HL-60 (cell line): ENCODE data around the gene EPHA2.

ENCODE experiments used
- DNase-seq, 2 experiments: peaks; one replicate each; pipeline ENCODE4 v3.0.0-alpha.2; 2010 to 2020; ENCODE audit warnings: low read depth in 1 of 2, low spot score in 1 of 2
- H3K27ac ChIP-seq: fragments of 250-450 bp; sonication (Bioruptor Pico); replicated peaks from 2 replicates; pipeline ENCODE4 v1.5.1; 2020; ENCODE audit warnings: mild to moderate bottlenecking, moderate library complexity
- H3K27me3 ChIP-seq: fragments of 250-450 bp; sonication (Bioruptor Pico); 2 replicates; pipeline ENCODE4 v1.5.1; 2021; ENCODE audit warnings: mild to moderate bottlenecking, moderate library complexity; ENCODE audit not compliant: insufficient read depth, poor library complexity, severe bottlenecking
- H3K4me3 ChIP-seq: replicated peaks from 2 replicates; pipeline ENCODE4 v1.5.1; 2011; ENCODE audit warnings: mild to moderate bottlenecking, control low read depth, low read length; ENCODE audit not compliant: insufficient read depth
- CTCF ChIP-seq: IDR thresholded peaks from one replicate; pipeline ENCODE4 v1.5.1; 2011; ENCODE audit warnings: low read length, control low read depth, inconsistent platforms; ENCODE audit not compliant: insufficient read depth
- GABPA ChIP-seq: IDR thresholded peaks from 2 replicates; pipeline ENCODE4 v1.6.1; 2012; ENCODE audit warnings: low read depth
- POLR2AphosphoS5 ChIP-seq: IDR thresholded peaks from 2 replicates; pipeline ENCODE4 v1.6.1; 2012; ENCODE audit warnings: low read depth
- REST ChIP-seq: IDR thresholded peaks from 2 replicates; pipeline ENCODE4 v1.6.1; 2012; ENCODE audit warnings: low read depth; ENCODE audit not compliant: insufficient replicate concordance
- SPI1 ChIP-seq: IDR thresholded peaks from 2 replicates; pipeline ENCODE4 v1.6.1; 2012; ENCODE audit warnings: low read depth, mild to moderate bottlenecking, borderline replicate concordance

EPHA2 gene

GRCh38 chr1:16120407-16120806, 35.5 kb downstream of the EPHA2 start:
- no peak overlapping the region for H3K27ac ChIP-seq
- no peak overlapping the region for H3K4me3 ChIP-seq
- no peak for TF ChIP-seq GABPA
- no peak for TF ChIP-seq SPI1
- TF ChIP-seq POLR2AphosphoS5, result no peak
- no peak for TF ChIP-seq REST
- no peak for TF ChIP-seq CTCF
- no peak for DNase-seq
- H3K27me3 ChIP-seq, result peaks cover 15% of the 10 kb centered on the region

GRCh38 chr1:16119926-16120325, 35.9 kb downstream of the EPHA2 start:
- no peak overlapping the region for H3K4me3 ChIP-seq
- peaks cover 15% of the 10 kb centered on the region for H3K27me3 ChIP-seq
- H3K27ac ChIP-seq, result no peak overlapping the region
- no peak for DNase-seq
- TF ChIP-seq GABPA (no peak), SPI1 (no peak), CTCF (no peak), REST (no peak), POLR2AphosphoS5 (no peak)

GRCh38 chr1:16119504-16119903, 36.4 kb downstream of the EPHA2 start:
- TF ChIP-seq POLR2AphosphoS5 (no peak), SPI1 (no peak), GABPA (no peak), REST (no peak), CTCF (no peak)
- no peak overlapping the region for H3K4me3 ChIP-seq
- no peak overlapping the region for H3K27ac ChIP-seq
- H3K27me3 ChIP-seq, result peaks cover 14% of the 10 kb centered on the region
- DNase-seq, result no peak
